ENCODE measurements around the gene KDELR3.

Gene KDELR3

DNA sequence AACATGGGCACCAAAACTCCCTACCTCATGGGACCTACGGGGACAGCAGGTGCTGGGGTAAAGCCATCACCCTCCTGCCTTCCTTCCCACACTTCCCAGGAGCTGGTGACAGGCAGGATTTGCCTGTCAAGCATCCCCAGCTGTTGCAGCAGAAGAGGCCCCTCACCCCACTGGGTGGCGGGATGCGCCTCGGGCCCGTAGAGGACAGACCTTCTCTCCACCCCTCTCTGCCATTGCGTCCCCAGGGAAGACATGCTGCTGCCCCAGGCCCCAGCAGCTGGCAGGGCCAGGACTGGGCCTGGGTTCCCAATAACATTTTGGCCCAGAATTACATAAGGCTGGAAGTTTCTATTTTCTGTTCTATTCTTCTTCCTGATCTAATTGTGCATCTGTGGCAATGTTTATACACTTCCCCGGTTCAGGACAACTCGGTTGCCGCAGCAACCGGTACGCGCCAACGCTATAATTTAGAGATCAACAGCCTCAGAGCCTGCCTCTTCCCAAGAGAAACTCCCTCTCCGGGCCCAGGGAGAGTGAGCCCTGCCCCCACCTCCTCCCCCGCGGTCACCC is 38.3 kb upstream of the KDELR3 start:
- TF ChIP-seq, protein P1, sequence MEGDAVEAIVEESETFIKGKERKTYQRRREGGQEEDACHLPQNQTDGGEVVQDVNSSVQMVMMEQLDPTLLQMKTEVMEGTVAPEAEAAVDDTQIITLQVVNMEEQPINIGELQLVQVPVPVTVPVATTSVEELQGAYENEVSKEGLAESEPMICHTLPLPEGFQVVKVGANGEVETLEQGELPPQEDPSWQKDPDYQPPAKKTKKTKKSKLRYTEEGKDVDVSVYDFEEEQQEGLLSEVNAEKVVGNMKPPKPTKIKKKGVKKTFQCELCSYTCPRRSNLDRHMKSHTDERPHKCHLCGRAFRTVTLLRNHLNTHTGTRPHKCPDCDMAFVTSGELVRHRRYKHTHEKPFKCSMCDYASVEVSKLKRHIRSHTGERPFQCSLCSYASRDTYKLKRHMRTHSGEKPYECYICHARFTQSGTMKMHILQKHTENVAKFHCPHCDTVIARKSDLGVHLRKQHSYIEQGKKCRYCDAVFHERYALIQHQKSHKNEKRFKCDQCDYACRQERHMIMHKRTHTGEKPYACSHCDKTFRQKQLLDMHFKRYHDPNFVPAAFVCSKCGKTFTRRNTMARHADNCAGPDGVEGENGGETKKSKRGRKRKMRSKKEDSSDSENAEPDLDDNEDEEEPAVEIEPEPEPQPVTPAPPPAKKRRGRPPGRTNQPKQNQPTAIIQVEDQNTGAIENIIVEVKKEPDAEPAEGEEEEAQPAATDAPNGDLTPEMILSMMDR (IDR thresholded peaks at IDR 0.05; ENCODE audit: control insufficient read depth, insufficient read depth, low read depth, low read length, missing control alignments) = no peak

DNA sequence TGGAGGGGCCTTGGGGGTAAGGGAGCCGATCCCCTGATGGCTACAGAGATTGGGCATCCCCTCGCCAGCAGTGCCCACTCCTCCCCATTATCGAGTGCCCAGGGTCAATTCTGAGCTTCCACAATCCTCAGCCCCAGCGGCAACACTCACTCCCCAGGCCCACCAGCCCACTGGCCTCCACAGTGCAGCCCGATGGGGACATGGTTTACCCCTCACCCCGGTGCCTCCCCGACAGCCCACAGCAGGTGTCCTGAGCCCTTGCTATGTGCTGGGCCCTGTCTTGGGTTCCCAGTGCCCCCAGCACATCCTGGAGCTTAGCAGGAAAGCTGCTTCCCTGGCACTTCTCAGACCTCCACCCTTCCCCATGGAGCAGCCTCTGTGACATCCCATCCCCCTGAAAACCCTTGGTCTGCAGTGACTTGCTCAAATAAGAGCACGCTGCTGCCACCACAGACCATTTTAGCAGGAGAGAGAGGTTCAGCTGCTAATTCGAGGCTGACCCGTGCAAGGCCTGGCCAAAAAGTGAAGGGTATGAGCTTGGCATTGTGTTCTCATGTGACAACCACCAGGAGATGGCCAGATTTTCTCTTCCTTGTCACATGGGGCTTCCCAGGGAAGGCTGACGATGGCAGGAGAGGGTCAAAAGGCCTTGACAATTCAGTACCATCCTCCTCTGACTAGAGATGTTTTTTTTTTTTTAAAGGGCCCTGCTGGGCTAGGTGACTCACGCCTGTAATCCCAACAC is 36.5 kb upstream of the KDELR3 start:
- no peak overlapping the region for H3K4me3 ChIP-seq (ENCODE audit: control insufficient read depth, low read depth, low read length)
- TF ChIP-seq, protein P1 (IDR thresholded peaks at IDR 0.05; ENCODE audit: control insufficient read depth, insufficient read depth, low read depth, low read length, missing control alignments) = no peak
- no peak for DNase-seq (ENCODE audit: low read depth)

More for the DNA sequence above, 38.3 kb upstream of the KDELR3 start:
- DNase-seq (ENCODE audit: low read depth) = no peak
- no peak overlapping the region for H3K4me3 ChIP-seq (ENCODE audit: control insufficient read depth, low read depth, low read length)

GRCh38 chr22:38432264-38432663 is 35.6 kb upstream of the KDELR3 start:
- TF ChIP-seq, protein P1 (IDR thresholded peaks at IDR 0.05; ENCODE audit: control insufficient read depth, insufficient read depth, low read depth, low read length, missing control alignments) = no peak

GRCh38 chr22:38433871-38434270 is 34.0 kb upstream of the KDELR3 start:
- TF ChIP-seq, protein P1 (IDR thresholded peaks at IDR 0.05; ENCODE audit: control insufficient read depth, insufficient read depth, low read depth, low read length, missing control alignments) = no peak
- no peak for DNase-seq (ENCODE audit: low read depth)
- no peak overlapping the region for H3K4me3 ChIP-seq (ENCODE audit: control insufficient read depth, low read depth, low read length)

More at GRCh38 chr22:38432264-38432663, 35.6 kb upstream of the KDELR3 start:
- H3K4me3 ChIP-seq (ENCODE audit: control insufficient read depth, low read depth, low read length) = no peak overlapping the region
- DNase-seq (ENCODE audit: low read depth) = no peak

GRCh38 chr22:38435010-38435409 is 32.9 kb upstream of the KDELR3 start:
- TF ChIP-seq, protein P1 (IDR thresholded peaks at IDR 0.05; ENCODE audit: control insufficient read depth, insufficient read depth, low read depth, low read length, missing control alignments) = no peak
- DNase-seq (ENCODE audit: low read depth) = no peak

DNA sequence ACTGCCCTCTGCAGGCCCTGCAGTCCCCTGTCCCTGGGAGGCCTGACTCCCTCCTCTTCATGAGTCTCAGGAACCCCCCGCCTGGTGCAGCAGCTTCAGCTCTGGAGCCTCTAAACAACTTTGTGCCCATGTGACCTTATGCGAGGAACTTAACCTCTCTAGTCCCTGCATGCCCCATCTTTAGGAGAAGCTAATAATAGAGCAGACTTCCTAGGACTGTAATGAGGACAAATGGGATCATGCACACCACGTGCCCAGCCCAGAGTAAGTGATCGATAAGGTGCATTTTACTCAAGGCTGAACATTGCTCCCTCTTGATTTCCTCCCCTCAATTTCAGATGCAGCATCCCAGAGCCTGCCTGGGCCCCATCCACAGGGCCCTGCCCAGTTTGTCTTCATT is 31.9 kb upstream of the KDELR3 start:
- TF ChIP-seq, protein P1 (IDR thresholded peaks at IDR 0.05; ENCODE audit: control insufficient read depth, insufficient read depth, low read depth, low read length, missing control alignments) = no peak

More at GRCh38 chr22:38435010-38435409, 32.9 kb upstream of the KDELR3 start:
- no peak overlapping the region for H3K4me3 ChIP-seq (ENCODE audit: control insufficient read depth, low read depth, low read length)

More for the DNA sequence above, 31.9 kb upstream of the KDELR3 start:
- no peak overlapping the region for H3K4me3 ChIP-seq (ENCODE audit: control insufficient read depth, low read depth, low read length)
- DNase-seq (ENCODE audit: low read depth) = no peak

Data from AG09309 (cell line).